Coronary artery (tissue), 2 donors: Measurements from ENCODE around the gene ARHGAP18.
A peak's percentile ranks its signal among the peaks of the same experiment; 100 is the strongest.

Experiments
- DNase-seq: peaks from one replicate; pipeline ENCODE4 v3.0.0-alpha.2; 2017; ENCODE audit warnings: low spot score
- H3K27ac ChIP-seq, 2 donors: fragments of 200-600 bp; sonication (generic); one replicate each; pipeline ENCODE4 v1.5.1; 2016 to 2019
- H3K4me3 ChIP-seq: fragments of 200-600 bp; sonication (generic); 2 replicates; pipeline ENCODE4 v1.5.1; 2016; ENCODE audit warnings: mild to moderate bottlenecking, moderate library complexity
- TF ChIP-seq, protein P1 (sequence below): fragments of 200-600 bp; sonication (generic); IDR thresholded peaks from one replicate; pipeline ENCODE4 v1.5.1; 2019; ENCODE audit warnings: antibody characterized with exemption

ARHGAP18 gene

DNA sequence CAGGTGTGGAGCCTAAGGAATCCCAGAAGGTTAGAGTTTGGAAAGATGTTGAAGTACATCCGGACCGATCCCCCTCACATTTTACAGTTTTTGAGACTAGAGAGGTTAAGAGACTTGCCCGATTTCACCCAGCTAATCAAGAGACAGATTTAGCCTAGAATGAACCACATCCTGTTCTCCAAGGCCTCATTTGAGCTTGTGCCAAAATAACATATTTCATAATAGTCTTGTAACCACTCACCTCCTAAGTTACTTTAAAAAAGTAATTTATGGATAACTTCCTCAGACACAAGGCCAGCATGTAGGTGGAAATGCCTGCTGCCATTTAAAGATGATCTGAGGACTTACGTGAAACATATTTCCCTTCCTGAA is 39.8 kb upstream of the ARHGAP18 start:
- peak overlapping the region in 1 of 2 donors; percentile 15 for H3K27ac ChIP-seq
- H3K4me3 ChIP-seq: no peak overlapping the region
- no peak for DNase-seq
- TF ChIP-seq, protein P1, sequence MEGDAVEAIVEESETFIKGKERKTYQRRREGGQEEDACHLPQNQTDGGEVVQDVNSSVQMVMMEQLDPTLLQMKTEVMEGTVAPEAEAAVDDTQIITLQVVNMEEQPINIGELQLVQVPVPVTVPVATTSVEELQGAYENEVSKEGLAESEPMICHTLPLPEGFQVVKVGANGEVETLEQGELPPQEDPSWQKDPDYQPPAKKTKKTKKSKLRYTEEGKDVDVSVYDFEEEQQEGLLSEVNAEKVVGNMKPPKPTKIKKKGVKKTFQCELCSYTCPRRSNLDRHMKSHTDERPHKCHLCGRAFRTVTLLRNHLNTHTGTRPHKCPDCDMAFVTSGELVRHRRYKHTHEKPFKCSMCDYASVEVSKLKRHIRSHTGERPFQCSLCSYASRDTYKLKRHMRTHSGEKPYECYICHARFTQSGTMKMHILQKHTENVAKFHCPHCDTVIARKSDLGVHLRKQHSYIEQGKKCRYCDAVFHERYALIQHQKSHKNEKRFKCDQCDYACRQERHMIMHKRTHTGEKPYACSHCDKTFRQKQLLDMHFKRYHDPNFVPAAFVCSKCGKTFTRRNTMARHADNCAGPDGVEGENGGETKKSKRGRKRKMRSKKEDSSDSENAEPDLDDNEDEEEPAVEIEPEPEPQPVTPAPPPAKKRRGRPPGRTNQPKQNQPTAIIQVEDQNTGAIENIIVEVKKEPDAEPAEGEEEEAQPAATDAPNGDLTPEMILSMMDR: no peak

DNA sequence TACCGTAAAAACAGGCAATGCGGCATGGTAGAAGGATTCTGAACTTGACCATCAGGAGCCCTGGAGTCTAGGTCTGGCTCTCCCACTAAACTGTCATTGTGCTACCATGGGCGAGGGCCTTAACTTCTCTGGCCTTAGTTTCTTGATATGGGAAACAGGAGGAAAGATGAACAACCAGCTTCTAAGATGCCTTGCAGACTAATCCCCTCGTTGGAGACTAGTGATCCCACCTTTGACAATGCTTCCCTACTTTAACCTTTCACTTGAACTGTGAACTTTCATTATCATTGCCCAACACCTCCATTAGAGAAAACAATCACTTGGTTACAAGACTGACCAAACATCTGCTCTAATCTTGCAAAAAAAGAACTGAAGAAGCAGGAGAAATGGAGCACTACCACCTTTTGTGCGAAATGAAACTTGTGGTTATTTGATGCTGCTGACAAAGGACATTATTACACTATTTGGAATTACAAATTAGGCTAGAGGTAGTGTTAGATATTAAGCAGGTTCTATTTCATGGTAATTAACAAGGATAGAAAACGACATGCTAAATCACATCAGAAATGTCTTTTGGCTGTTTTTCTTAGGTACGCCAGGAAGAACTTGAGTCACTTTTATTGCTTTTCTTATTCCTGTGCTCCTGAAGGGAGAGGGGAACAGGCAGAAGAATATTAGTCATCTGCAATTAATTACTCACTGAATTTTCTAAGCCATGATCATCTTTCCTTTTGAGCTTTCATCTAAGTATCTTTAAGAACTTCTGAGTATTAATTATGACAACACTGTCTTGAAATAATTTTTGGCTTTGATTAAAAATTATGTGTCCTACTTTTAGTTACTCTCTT is 39.1 kb upstream of the ARHGAP18 start:
- Histone ChIP-seq H3K27ac (peak overlapping the region in 1 of 2 donors; percentile 15), H3K4me3 (no peak overlapping the region)
- no peak for DNase-seq
- TF ChIP-seq, protein P1: no peak

DNA sequence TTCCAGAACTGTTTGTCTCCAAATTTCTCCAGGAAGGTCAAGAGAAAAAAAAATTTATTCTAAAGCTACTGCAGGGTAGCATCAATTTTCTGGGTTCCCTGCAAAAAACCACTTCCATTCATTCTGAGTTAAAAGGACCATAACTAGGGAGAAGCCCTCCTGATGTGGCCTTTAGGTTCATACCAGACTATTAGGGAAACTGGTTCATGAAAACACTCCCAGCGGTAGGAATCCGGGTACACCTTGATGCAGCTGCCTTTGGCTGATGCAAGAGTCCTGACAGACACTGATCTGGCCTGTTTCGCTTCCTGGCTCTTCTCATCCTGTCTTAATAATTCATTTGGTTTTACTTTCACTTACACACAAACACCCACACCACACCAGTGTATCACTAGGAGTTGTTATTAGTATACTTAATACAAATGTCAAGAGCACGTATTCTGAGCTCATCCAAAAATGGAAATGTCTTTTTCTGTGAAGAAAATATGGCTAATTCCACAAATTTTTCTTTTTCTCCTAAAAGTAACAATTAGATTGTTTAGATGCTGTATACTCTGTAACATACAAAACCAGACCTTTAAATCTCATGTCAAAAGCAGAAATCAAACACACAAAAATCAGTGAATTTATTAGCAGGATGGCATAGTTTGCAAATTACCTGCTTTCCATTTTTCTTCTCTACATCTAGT is 38.4 kb upstream of the ARHGAP18 start:
- peak overlapping the region in 1 of 2 donors; percentile 15 for H3K27ac ChIP-seq
- TF ChIP-seq, protein P1: no peak
- no peak for DNase-seq
- no peak overlapping the region for H3K4me3 ChIP-seq

DNA sequence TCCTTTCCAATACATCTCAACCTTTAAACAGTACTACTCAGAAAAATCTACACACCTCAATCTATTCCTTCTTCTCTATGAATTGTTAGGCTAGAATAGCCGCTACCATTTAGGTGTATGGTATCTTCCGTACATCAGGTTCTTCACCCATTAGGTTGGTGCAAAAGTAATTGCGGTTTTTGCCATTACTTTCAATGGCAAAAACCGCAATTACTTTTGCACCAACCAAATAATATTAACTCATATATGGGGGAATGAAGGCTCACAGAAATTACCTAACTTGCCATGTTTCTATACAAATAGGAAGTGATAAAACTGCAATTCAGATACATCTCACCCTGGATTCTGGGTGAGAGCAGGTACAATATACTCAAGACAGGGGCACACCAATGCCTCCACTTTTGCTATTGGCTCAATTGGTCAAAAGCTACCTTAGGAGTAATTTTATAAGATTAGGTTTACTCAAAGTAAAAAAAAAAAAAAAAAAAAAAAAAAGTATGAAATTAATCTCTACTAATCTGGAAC is 37.7 kb upstream of the ARHGAP18 start:
- H3K4me3 ChIP-seq: no peak overlapping the region
- H3K27ac ChIP-seq: no peak overlapping the region
- DNase-seq: no peak
- TF ChIP-seq, protein P1: no peak

DNA sequence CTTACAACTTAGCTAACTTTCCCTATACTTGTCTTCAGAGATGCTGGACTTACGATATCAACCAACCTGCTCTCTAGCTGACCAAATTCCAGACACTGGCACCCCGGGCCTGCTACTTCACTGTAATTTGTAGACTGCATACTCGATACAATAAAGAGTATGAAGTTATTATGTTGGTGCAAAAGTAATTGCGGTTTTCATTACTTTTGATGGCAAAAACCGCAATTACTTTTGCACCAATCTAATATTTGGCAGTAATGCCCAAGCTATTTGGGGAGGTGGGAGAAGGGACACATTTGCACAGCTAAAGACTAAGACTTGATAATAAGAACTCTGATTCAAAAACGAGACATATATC is 34.9 kb upstream of the ARHGAP18 start:
- DNase-seq: no peak
- TF ChIP-seq, protein P1: no peak
- no peak overlapping the region for H3K27ac ChIP-seq

DNA sequence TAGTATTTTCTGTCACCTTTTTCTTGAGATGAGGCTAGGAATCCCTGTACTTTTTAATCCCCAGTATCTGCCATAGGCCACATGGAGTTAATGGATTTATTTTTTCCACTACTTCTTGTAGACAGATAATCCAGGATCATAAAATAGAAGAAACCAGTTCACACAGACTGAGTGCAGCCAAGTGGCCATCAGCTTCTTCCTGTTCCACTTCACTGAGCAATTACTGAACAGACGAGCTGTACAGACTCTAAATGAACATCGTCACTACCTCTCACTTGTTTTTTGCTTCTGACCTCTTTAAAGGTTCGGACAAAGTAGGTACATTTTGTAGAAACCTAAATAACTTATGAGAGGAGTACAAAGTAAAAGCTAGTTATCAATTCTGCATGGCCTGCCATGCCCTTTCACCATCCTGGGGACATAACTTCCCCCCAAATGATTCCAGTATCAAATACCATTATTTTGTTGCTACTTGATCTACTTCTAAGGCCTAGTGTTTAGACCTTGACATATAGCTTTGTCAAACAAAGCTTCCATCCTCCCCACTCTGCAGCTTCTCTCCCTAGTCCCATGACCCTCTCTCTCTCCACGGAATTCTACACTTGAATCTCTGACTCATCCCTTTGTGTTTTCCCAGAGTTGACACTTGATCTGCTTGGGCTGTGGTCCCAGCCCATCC is 34.4 kb upstream of the ARHGAP18 start:
- DNase-seq: no peak
- Histone ChIP-seq H3K4me3 (no peak overlapping the region), H3K27ac (no peak overlapping the region)
- TF ChIP-seq, protein P1: no peak

More for the DNA sequence above, 34.9 kb upstream of the ARHGAP18 start:
- no peak overlapping the region for H3K4me3 ChIP-seq
